Measurements from ENCODE around the gene CFAP90. TPM values are rescaled to one million over a fixed set of nuclear protein-coding genes. Genes with fewer than 3 reads are reported as not detected.

Gene CFAP90
- total RNA-seq, 4 donors from 2014 or later: 0.88 to 1.7 TPM; not detected in 2

GRCh38 chr5:7811715-7812114 lies 39.2 kb downstream of the CFAP90 start:
- intact Hi-C loops (cut with DNase I; ENCODE audit: low total_unique reads): no loop called here
- DNase-seq: no peak
- Histone ChIP-seq H3K4me1 (no peaks in the 10 kb centered on the region), H3K27ac (peak overlapping the region; percentile 22 to 62), H3K4me3 (no peak overlapping the region), H3K36me3 (no peaks in the 10 kb centered on the region), H3K27me3 (no peaks in the 10 kb centered on the region), H3K9me3 (no peaks in the 10 kb centered on the region)
- TF ChIP-seq POLR2A (IDR thresholded peaks at IDR 0.05): no peak
- TF ChIP-seq CTCF (IDR thresholded peaks at IDR 0.05): no peak

- no peak for TF ChIP-seq CTCF (IDR thresholded peaks at IDR 0.05)
- TF ChIP-seq POLR2A (IDR thresholded peaks at IDR 0.05): no peak
These were observed 41.9 kb downstream of the CFAP90 start for GRCh38 chr5:7808998-7809397.

GRCh38 chr5:7805379-7805778 lies 45.6 kb downstream of the CFAP90 start:
- H3K27me3 ChIP-seq: no peaks in the 10 kb centered on the region
- H3K9me3 ChIP-seq: no peaks in the 10 kb centered on the region
- no peaks in the 10 kb centered on the region for H3K36me3 ChIP-seq
- no peak overlapping the region for H3K27ac ChIP-seq
- H3K4me1 ChIP-seq: no peaks in the 10 kb centered on the region
- intact Hi-C loops (cut with DNase I; ENCODE audit: low total_unique reads): no loop called here
- TF ChIP-seq POLR2A (IDR thresholded peaks at IDR 0.05) (no peak), CTCF (IDR thresholded peaks at IDR 0.05) (no peak)
- no peak overlapping the region for H3K4me3 ChIP-seq
- no peak for DNase-seq

More at GRCh38 chr5:7808998-7809397, 41.9 kb downstream of the CFAP90 start:
- H3K36me3 ChIP-seq: no peaks in the 10 kb centered on the region
- intact Hi-C loops (cut with DNase I; ENCODE audit: low total_unique reads): no loop called here
- H3K27me3 ChIP-seq: no peaks in the 10 kb centered on the region
- no peak overlapping the region for H3K27ac ChIP-seq
- no peaks in the 10 kb centered on the region for H3K4me1 ChIP-seq
- DNase-seq: no peak
- H3K4me3 ChIP-seq: no peak overlapping the region
- no peaks in the 10 kb centered on the region for H3K9me3 ChIP-seq

GRCh38 chr5:7803937-7804336 lies 47.0 kb downstream of the CFAP90 start:
- Histone ChIP-seq H3K27me3 (no peaks in the 10 kb centered on the region), H3K4me3 (no peak overlapping the region), H3K27ac (no peak overlapping the region), H3K36me3 (no peaks in the 10 kb centered on the region), H3K9me3 (no peaks in the 10 kb centered on the region), H3K4me1 (no peaks in the 10 kb centered on the region)
- intact Hi-C loops (cut with DNase I; ENCODE audit: low total_unique reads): no loop called here
- DNase-seq: no peak
- TF ChIP-seq POLR2A (IDR thresholded peaks at IDR 0.05) (no peak), CTCF (IDR thresholded peaks at IDR 0.05) (no peak)

GRCh38 chr5:7802855-7803254 lies 48.1 kb downstream of the CFAP90 start:
- no peaks in the 10 kb centered on the region for H3K27me3 ChIP-seq
- H3K27ac ChIP-seq: no peak overlapping the region
- no peaks in the 10 kb centered on the region for H3K36me3 ChIP-seq
- TF ChIP-seq POLR2A (IDR thresholded peaks at IDR 0.05): no peak
- no peak for TF ChIP-seq CTCF (IDR thresholded peaks at IDR 0.05)
- no peaks in the 10 kb centered on the region for H3K4me1 ChIP-seq
- intact Hi-C loops (cut with DNase I; ENCODE audit: low total_unique reads): no loop called here
- no peak for DNase-seq
- no peak overlapping the region for H3K4me3 ChIP-seq
- H3K9me3 ChIP-seq: no peaks in the 10 kb centered on the region

All from uterus (tissue), 4 donors.